AG04450 (cell line): ENCODE measurements around the gene PTCH1. TPM values are rescaled to one million over a fixed set of nuclear protein-coding genes. Genes with fewer than 3 reads are reported as not detected.

ENCODE experiments used
- CTCF ChIA-PET: fragments of 300-600, 350-600 bp; formaldehyde crosslinking; extraction: SDS; loops from one replicate; lab custom pipeline; 2022; ENCODE audit warnings: antibody characterized with exemption, inconsistent platforms; lab: Charles Lee
- POLR2A ChIA-PET: fragments of 350-600 bp; formaldehyde crosslinking; extraction: SDS; loops from one replicate; lab custom pipeline; 2021; ENCODE audit warnings: antibody characterized with exemption, inconsistent platforms; lab: Yijun Ruan, JAX
- DNase-seq: peaks from one replicate; pipeline ENCODE4 v3.0.0-alpha.2; 2011; ENCODE audit warnings: low read depth, low spot score
- H3K27ac ChIP-seq: one replicate; pipeline ENCODE4 v1.5.1; 2012; ENCODE audit warnings: low read depth, low read length, control low read depth
- H3K27me3 ChIP-seq: one replicate; pipeline ENCODE4 v1.6.0; 2012; ENCODE audit warnings: low read length; ENCODE audit not compliant: control insufficient read depth, insufficient read depth
- H3K4me3 ChIP-seq: 2 replicates; pipeline ENCODE4 v1.5.1; 2011; ENCODE audit warnings: mild to moderate bottlenecking, low read depth, low read length, control low read depth
- H3K9me3 ChIP-seq: 2 replicates; pipeline ENCODE4 v1.5.1; 2012; ENCODE audit warnings: low read length; ENCODE audit not compliant: control insufficient read depth, insufficient read depth
- CTCF ChIP-seq: IDR thresholded peaks from 2 replicates; pipeline ENCODE4 v1.5.1; 2011; ENCODE audit warnings: low read depth, low read length, control low read depth, inconsistent platforms
- polyA plus RNA-seq: library from polyadenylated mRNA; depleted of rRNA; stranded (reverse); fragments of >200 nt; gene quantifications from 2 replicates; pipeline ENCODE4 v1.2.3, GENCODE V29; 2011

PTCH1 gene
- polyA plus RNA-seq, 1 experiment = 7.3 TPM

GRCh38 chr9:95440447-95440846 lies 76.3 kb downstream of the PTCH1 start:
- no peak overlapping the region for H3K27ac ChIP-seq
- no peaks in the 10 kb centered on the region for H3K9me3 ChIP-seq
- POLR2A ChIA-PET = no interaction called here
- no peaks in the 10 kb centered on the region for H3K27me3 ChIP-seq
- no peak for DNase-seq
- no peak for TF ChIP-seq CTCF
- no peak overlapping the region for H3K4me3 ChIP-seq
- CTCF ChIA-PET = no interaction called here

- Histone ChIP-seq H3K9me3 (peaks cover 3% of the 10 kb centered on the region; the same call in 1 of the 2 replicates), H3K27ac (no peak overlapping the region), H3K27me3 (no peaks in the 10 kb centered on the region), H3K4me3 (no peak overlapping the region)
- ChIA-PET POLR2A (no interaction called here), CTCF (no interaction called here)
- no peak for DNase-seq
- TF ChIP-seq CTCF = no peak
Measured at GRCh38 chr9:95438561-95439357, 78.0 kb downstream of the PTCH1 start.

- Histone ChIP-seq H3K27ac (peak overlapping the region; percentile 21), H3K27me3 (no peaks in the 10 kb centered on the region), H3K9me3 (peaks cover 3% of the 10 kb centered on the region; the same call in 1 of the 2 replicates), H3K4me3 (no peak overlapping the region)
- ChIA-PET POLR2A (no interaction called here), CTCF (no interaction called here)
- TF ChIP-seq CTCF = no peak
- DNase-seq = no peak
Measured at GRCh38 chr9:95437559-95437958, 79.2 kb downstream of the PTCH1 start.

- H3K27ac ChIP-seq = no peak overlapping the region
- no peak overlapping the region for H3K4me3 ChIP-seq
- H3K27me3 ChIP-seq = no peaks in the 10 kb centered on the region
- no peak for DNase-seq
- no peak for TF ChIP-seq CTCF
- POLR2A ChIA-PET = no interaction called here
- H3K9me3 ChIP-seq = peaks cover 3% of the 10 kb centered on the region; the same call in 1 of the 2 replicates
- CTCF ChIA-PET = no interaction called here
Measured at GRCh38 chr9:95436416-95436815, 80.4 kb downstream of the PTCH1 start.

- Histone ChIP-seq H3K9me3 (peaks cover 10% of the 10 kb centered on the region), H3K27ac (no peak overlapping the region), H3K27me3 (no peaks in the 10 kb centered on the region), H3K4me3 (no peak overlapping the region)
- ChIA-PET CTCF (no interaction called here), POLR2A (no interaction called here)
- no peak for DNase-seq
- no peak for TF ChIP-seq CTCF
Measured at GRCh38 chr9:95435074-95435728, 81.6 kb downstream of the PTCH1 start.
